GM21576 (cell line): ENCODE measurements around the gene FBXO4.
A peak's percentile ranks its signal among the peaks of the same experiment; 100 is the strongest.
"Not testable (repeated sequence)": the region's sequence is repeated elsewhere in the genome, so short reads cannot be mapped to it uniquely, and the experiment has no call there.

Source experiments
- ATAC-seq: cut with Tn5 transposase; IDR thresholded peaks from one replicate; pipeline ENCODE4 v1.9.1; 2021; ENCODE audit warnings: mild to moderate bottlenecking, moderate library complexity; ENCODE audit not compliant: unreplicated experiment

FBXO4 gene

DNA sequence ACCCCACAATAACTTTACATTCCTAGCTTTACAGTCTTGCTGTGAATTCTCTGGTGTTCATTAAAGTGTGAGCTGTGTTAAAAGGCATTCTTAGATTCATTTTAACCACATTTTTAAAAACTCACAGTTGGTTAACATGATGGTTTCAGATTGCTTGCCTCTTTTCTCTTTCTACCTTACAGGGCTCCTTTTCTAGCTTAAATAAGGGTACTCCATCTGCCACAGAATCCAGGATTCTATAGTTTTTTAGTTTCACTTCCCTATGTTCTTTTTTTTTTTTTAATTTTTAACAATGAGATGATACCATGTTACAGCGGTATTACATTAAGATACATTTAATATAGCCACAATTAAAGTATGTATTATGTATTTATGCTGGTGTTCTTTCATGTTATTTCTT is 3.9 kb upstream of the FBXO4 start:
- no peak for ATAC-seq

DNA sequence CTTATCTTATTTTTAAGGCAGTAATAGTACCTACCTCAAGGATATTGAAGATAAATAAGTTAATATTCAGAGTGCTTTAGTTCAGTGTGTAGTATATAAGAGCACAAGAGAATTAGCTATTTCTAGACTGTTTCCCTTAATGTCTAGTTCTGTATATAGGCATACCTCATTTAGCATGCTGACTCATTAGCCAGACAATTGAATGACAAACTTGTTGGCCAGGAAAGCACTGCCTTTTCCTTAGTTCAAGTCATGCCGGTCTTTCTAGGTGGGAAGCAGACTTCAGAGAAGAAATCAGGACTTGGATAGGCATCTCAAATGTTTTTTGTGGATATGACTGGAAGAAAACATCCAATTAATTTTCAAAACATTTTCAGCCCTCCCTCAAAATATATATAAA is 3.2 kb upstream of the FBXO4 start:
- no peak for ATAC-seq

DNA sequence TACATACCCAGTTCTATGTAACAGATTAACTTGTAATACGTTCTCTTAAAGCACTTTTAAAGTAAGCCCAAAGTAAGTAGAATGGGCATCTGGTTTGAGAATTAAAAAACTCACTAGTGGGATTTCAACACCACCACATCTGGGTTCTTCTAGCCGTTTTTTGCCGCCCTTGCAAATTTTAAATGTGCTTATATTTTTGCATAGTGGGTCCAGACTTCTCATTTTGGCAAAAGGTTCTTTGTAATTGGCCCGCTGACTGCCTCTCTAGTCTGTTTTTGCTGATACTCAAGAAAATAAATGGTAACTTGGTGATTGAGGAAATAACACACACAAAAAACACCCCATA is 582 bp upstream of the FBXO4 start:
- no peak for ATAC-seq

DNA sequence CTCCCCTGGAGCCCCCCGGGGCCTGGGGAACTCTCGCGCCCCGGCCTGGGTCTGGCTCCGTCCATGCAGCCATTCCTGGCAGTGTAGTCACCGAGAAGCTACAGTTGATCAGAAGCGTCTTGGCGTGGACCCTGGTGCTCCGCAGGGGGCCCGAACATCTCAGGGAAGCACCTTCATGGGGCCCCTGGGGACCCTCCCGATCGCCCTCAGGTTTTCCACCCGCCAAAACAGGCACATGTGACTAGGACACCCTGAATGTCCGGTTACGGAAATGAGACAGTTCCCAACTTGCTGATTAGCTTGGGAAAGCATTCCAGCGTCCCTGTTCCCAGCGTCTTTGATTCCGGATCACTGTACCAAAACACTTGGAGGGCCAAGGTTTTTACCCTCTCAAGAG is 472 bp downstream of the FBXO4 start:
- ATAC-seq: peak; percentile 33

DNA sequence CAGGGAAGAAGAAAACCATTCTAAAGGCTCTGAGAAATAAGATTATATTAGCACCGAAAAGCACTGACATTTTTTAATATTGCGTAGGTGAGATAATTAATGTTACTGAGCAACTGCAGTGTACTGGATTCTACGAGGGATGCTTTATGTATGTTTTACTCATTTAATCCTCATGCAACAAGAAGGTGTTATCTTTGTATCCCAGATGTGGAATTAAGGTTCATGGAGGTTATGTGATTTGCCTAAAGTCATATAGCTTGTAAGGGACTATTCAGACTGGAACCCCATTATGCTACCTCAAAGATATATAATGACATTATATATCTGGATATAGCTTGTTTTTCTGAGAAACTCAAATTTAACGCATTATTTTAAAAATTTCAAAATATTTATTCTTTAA is 2.5 kb downstream of the FBXO4 start:
- no peak for ATAC-seq

DNA sequence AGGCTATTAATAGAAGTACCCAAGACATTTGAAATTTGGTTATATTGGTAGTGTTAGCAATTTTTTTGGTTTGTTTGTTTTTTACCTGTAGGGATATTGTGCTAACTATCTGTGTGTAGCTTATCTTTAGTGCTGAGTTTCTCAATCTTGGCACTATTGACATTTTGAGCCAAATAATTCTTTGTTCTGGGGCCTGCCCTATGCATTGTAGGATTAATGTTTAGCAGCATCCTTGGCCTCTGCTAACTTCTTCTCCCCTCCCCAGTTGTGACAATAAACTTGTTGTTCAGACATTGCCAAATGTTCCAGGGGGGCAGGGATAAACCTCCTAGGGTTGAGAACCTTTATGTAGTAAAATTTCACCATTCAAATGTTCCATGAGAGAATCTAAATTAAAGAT is 4.0 kb downstream of the FBXO4 start:
- ATAC-seq: no peak

DNA sequence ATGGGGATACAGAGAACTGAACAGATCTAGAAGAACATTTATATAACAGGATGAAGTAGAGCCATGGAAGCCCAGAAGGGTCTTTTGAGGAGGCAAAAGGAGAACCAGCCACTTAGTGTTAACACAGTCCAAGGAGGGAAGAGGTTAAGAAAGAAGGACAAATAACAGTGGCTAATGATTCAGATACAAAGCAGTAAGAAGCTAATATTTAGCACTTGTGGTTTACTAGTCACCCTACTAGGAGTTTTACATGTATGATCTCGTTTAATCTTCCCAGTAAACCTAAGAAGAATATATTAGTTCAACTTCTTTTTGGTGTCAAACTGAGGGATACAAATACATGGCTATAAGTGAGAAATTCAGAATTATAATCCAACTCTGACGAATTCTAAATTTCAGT is 7.7 kb downstream of the FBXO4 start:
- no peak for ATAC-seq

DNA sequence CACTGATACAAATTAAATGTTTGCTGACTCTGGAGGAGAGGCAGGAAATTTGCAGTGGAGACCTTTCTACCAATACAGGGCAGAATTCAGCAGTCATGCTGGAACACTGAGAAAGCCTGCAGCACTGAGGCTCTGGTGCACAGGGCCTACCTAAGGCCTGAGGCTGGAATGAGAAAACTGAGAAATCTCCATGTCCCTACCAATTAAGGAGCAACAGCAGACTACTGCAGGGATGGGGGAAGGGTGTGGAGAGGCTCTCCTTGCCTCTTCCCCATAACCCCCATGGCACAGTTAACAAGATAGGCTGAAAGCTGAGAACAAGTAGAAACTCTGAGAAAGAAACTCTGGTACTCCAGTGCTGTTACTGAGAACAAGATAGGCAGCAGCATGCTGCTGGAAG is 10.5 kb downstream of the FBXO4 start:
- ATAC-seq: no peak

DNA sequence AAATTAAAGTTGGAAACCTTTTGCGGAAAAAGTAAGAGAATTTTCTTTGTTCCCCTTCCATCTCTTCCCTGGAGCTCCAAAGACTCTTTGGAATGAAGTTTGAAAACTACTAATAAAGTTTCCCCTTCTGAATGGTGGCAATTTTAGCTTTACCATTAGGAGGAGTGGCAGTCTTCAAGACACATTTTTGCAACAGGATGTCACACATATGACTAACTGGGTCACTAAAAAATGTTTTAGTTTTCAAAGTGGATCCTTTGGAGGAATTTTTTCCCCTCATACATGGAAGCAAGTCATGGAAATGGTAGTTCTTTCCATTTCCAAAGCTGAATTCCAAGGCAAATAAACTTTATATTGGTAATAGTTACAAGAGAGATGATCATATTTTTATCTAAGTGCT is 15.6 kb downstream of the FBXO4 start:
- ATAC-seq: no peak

DNA sequence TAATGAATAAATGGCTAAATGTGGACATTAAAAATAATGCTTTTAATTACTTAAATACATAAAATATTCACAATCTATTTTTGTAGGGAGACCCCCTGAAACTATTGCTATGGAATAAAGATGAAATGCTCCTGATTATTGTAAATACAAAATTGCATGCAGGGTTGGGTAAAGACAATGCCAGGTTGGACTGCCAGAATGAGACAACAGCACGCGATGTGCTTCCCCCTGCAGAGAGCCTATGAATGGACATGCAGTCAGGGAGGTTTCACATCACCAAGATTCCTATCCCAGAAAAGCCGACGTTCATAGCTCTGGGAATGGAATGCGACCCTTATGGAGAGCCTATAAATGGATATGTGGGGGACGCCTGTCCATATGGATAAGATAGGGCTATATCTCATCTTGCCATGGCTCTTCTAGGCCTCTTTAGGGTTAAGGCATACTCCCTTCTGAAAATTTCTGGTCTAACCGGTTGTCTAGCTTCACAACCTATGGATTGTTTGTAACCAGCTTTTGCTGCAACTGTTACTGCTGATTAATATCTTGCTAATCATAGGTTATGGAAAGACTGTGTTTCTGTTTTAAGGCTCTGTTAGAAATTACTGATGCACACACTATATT is 20.4 kb downstream of the FBXO4 start:
- not testable (repeated sequence) for ATAC-seq

DNA sequence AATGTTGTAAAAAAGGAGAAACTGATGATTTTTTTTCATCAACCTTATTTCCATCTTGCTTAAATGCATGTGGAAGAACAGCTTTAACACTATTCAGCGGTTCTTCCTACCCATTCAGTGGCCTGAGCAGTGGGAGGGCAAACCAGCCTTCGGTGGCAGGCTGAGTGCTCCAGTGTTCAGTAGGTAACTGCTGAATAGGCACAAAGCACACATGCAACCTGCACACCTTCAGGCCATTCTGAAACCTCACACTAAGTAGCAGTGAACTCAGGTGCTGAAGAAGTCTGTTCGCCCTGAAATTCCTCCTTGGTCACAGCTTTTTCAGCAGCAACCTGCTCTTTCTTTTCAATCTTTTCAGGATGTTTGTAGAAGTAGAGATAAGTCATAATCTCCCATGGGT is 26.1 kb downstream of the FBXO4 start:
- no peak for ATAC-seq

DNA sequence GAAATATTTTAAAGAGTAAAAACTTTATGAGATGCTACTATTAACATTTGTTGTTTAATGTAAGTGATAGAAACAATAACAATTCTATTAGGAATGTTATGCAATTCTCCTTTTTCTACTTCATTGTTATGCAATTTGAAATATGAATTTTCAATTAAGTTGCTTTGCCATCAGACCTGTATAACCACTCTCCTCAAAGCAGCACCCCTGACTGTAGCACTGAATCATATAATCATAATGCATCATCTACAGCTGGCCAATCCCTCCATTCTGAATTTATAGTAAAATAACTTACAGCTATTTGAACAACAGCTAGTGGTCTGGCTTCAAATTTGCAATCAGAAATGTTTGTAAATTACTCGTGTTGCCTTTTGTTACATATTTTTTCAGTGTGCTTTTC is 29.2 kb downstream of the FBXO4 start:
- no peak for ATAC-seq

DNA sequence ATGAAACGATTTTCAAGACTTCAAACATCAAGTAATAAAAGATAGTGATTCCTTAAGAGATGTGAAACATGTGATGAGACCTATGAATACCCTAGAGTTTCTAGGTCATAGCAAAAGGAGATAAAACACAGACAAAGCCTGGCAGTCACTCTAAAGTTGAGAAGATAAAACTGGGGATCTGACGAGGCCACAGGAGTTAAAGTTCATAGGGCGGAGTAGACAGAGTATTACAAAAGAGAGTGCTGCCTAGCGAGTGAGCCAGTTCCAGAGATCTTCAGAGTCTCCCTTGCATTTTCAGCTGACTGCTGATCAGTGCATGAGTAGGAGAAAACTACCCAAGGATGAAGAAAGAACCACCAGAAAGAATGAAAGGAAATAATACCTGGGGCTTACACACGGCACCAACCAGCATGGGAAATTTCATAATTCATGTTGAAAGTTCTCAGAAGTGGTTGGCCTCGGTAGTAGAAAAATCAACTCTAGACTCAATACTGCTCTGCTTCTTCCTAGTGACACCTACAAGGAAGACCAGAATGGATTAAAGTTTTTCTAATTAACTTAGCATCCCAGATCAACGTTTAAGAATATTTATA is 30.4 kb downstream of the FBXO4 start:
- no peak for ATAC-seq

DNA sequence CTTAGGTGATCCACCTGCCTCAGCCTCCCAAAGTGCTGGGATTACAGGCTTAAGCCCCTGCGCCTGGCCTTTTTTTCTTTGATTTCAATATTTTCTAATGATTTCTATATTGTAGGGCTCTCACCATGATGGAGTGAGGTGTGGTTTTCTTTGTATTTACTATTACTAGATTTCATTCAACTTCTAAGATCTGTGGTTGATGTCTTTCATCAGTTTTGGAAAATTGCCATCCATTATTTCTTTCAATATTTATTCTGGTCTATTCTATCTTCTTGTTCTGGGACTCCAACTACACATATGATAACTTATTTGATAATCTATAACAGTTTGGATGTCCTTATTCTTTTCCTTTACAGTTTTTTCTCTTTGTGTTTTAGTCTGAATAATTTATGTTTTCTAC is 31.9 kb downstream of the FBXO4 start:
- no peak for ATAC-seq

DNA sequence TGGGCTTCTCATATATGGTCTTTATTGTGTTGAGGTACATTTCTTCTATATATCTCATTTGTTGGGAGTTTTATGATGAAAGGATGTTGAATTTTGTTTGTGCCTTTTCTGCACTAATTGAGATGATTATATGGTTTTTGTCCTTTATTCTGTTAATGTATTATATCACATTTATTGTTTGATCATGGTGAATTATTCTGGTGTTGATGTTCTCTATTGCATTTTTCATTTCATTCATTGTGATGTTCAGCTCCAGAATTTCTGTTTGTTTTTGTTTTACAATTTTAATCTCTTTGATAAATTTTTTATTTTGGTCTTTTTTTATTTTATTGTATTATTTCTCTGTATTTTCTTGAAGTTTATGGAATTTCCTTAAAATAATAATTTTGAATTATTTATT is 35.4 kb downstream of the FBXO4 start:
- no peak for ATAC-seq

DNA sequence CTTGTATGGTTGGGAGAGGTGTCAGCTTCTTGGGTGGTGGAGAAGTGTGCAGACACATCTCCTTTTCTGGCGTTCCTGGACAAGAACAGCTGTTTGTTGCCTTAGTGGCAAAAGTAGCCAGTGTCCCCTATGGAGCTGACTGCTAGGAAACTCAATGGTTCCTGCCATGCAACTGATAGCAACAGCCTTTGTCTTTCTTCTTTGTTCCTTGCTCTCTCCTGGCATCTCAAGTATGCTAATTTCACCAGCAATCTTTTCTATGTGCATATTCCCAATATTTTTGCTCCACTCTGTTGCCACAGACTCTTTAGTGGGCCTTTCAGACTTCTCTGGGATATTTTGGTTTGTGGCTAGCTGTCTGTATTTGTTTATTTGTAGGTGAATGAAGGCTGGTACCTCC is 36.7 kb downstream of the FBXO4 start:
- ATAC-seq: no peak

DNA sequence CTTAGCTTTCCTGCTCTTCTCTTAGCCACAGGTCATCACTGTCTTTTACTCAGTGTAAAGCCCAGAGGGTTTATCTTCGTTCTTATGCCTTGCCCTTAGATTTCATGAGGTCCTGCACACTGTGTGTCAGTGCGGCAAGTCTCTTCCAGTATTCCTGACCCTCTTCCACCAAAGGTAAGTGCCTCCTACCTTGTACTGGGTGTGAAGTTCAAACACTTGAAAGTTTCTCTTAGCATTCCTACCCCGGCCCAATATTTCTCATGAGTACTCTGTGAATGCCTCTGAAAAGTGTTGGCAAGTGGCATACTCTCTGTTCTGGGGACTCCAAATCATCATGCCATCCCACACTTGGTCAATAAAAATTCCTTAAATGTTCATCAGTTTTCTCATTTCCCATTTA is 37.4 kb downstream of the FBXO4 start:
- no peak for ATAC-seq

DNA sequence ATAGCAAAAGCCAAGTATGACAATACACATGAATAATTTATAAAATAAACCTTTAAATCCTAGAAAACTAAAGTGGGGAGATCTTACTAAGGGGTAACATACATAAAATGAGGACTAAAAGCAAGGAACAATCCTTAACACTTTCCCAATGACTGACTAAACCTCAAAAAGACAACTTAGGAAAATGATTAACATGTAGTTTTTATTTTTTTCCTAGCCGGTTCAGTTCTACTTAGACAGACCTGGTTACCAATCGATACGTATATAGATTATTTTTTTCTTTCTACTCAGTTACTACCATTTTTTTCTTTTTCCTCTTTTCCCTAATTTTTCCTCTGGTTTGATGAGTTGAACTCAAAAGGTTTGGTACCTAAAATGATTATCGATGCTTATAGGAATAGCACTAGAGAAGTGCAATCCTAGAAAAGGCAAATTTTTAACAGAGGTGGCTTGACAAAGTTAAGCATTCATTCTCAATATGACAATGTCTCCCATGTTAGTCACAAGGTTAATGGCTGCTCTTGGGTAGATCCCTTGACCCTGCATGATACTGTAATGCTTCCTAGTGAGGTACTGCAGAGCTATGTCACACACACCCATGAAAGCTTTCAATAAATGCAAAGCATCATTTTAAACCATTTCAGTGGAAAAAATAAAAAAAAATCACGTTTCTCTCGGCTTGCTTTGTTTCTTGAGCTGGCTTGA is 41.5 kb downstream of the FBXO4 start:
- no peak for ATAC-seq

DNA sequence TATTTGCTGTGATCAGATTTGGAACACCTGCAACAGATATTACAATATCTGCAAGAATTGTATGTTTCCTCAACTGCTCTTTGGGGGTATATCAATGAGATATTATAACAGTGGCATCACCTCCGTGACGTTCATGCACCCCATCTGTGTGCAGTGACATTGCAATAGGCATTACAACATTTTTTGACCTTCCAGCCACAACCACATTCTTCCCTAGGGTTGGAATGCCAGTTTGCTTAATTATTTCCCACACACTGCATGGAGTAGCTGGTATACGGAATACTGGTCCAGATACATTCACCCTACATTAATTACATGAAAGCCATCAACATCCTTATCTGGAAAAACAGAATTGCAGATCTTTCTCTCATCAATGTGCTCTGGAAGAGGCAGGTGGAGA is 42.3 kb downstream of the FBXO4 start:
- no peak for ATAC-seq

DNA sequence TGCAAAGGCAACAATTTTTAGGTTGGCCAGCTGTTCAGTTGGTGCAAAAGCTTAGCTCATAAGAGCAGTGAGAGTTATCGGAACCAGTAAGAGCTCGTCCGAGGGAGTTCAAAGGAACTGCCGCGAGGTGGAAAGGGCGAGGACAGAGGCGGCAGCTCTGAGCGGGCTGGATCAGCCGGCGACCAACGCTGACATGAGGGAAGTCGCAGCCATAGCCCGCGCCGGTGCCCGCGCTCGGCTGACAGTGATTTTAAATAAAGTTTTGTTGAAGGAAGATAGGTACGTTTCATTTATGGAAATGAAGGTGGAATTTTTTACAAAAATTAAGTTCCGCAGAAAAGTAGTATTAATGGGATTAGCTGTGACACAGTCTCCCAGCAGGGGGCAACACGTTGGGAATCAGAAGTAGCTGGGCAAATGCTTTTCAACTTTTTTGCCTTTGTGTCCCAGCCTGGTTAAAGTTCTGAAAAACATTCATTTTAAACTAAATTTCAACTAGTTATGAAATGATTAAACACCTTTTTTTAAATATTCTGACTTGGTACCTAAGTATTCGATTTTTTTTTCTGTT is 43.2 kb downstream of the FBXO4 start:
- no peak for ATAC-seq

DNA sequence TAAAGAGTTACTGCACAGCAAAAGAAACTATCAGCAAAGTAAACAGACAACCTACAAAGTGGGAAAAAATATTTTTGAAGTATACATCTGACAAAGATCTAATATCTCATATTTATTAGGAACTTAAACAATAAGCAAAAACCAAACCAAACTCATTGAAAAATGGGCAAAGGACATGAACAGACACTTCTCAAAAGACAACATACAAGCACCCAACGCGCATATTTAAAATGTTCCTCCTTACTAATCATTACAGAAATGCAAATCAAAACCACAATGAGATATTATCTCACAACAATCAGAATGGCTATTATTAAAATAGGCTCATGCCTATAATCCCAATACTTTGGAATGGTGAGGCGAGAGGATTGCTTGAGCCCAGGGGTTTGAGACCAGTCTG is 48.0 kb downstream of the FBXO4 start:
- ATAC-seq: no peak

DNA sequence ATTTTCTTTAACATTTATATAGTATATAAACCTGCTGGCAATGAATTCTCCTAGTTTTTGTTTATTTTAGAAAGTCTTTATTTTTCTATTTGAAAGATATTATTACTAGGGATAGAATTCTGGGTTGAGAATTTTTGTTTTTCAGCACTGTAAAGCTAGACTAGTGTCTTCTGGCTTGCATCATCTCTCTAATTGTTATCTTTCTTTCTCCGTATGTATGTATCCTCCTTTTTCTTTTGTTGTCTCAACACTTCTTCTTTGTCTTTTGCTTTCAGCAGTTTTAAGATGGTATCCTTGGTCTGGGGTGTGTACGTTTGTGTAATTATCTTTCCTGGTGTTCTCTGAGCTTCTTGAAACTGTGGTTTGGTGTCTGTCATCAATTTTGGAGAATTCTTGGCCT is 48.8 kb downstream of the FBXO4 start:
- ATAC-seq: no peak
